PC-3 (cell line): ENCODE measurements around the gene ANGPTL8.

Experiments
- CTCF ChIP-seq: fragments of 300-600 bp; sonication (generic); conservative IDR thresholded peaks from 2 replicates; pipeline ENCODE4 v1.5.1; 2017; ENCODE audit warnings: antibody characterized with exemption, low read depth, mild to moderate bottlenecking, low read length
- EZH2 ChIP-seq: fragments of 300-600 bp; sonication (generic); IDR thresholded peaks from one replicate; pipeline ENCODE4 v1.6.1; 2017; ENCODE audit warnings: antibody characterized with exemption, mild to moderate bottlenecking, low read length; ENCODE audit not compliant: unreplicated experiment

- no peak for TF ChIP-seq EZH2
- no peak for TF ChIP-seq CTCF
These were observed 42.8 kb upstream of the ANGPTL8 start for GRCh38 chr19:11196406-11197287.
